Neural cell (in vitro differentiated cells): Measurements from ENCODE around the gene CIRBP. TPM values are rescaled to one million over a fixed set of nuclear protein-coding genes. Genes with fewer than 3 reads are reported as not detected.

ENCODE experiments used
- H2AFZ ChIP-seq: fragments of 200-600, 300-800 bp; sonication (generic), shearing (Covaris generic); 2 replicates; pipeline ENCODE4 v1.6.0; 2014; ENCODE audit warnings: low read depth, mild to moderate bottlenecking, antibody characterized with exemption, low read length, moderate library complexity
- H3F3A ChIP-seq: fragments of 200-600 bp; shearing (Covaris generic); 2 replicates; pipeline ENCODE4 v1.6.1; 2016; ENCODE audit warnings: mild to moderate bottlenecking, moderate library complexity, mixed read lengths, antibody characterized with exemption, low read length; ENCODE audit not compliant: insufficient read depth, poor library complexity, severe bottlenecking
- H3K27ac ChIP-seq: fragments of 200-600, 300-800 bp; sonication (generic), shearing (Covaris generic); 2 replicates; pipeline ENCODE4 v1.5.1; 2014; ENCODE audit warnings: mild to moderate bottlenecking, low read length, moderate library complexity
- H3K27me3 ChIP-seq: fragments of 300-800, 200-600 bp; sonication (generic), shearing (Covaris generic); 2 replicates; pipeline ENCODE4 v1.6.0; 2014; ENCODE audit warnings: mild to moderate bottlenecking, low read depth, low read length, moderate library complexity; ENCODE audit not compliant: insufficient read depth
- H3K36me3 ChIP-seq: fragments of 300-800, 200-600 bp; sonication (generic), shearing (Covaris generic); 2 replicates; pipeline ENCODE4 v1.5.1; 2014; ENCODE audit warnings: mild to moderate bottlenecking, antibody characterized with exemption, low read length, moderate library complexity; ENCODE audit not compliant: insufficient read depth
- H3K4me2 ChIP-seq: fragments of 300-800, 200-600 bp; sonication (generic), shearing (Covaris generic); 2 replicates; pipeline ENCODE4 v1.6.0; 2014; ENCODE audit warnings: mild to moderate bottlenecking, low read length
- H3K4me3 ChIP-seq: fragments of 300-800, 200-600 bp; sonication (generic), shearing (Covaris generic); 2 replicates; pipeline ENCODE4 v1.5.1; 2014; ENCODE audit warnings: mild to moderate bottlenecking, low read length, moderate library complexity
- H3K79me2 ChIP-seq: fragments of 200-600 bp; shearing (Covaris generic); replicated peaks from 2 replicates; pipeline ENCODE4 v1.6.0; 2014; ENCODE audit warnings: mild to moderate bottlenecking, low read length, moderate library complexity; ENCODE audit not compliant: insufficient read depth
- H3K9ac ChIP-seq: fragments of 300-800, 200-600 bp; sonication (generic), shearing (Covaris generic); 2 replicates; pipeline ENCODE4 v1.6.1; 2016; ENCODE audit warnings: mild to moderate bottlenecking, low read length, mixed read lengths
- H3K9me2 ChIP-seq: fragments of 200-600 bp; shearing (Covaris generic); 2 replicates; pipeline ENCODE4 v1.6.1; 2016; ENCODE audit warnings: mild to moderate bottlenecking, low read length, mixed read lengths; ENCODE audit not compliant: insufficient read depth
- H3K9me3 ChIP-seq: fragments of 200-600, 300-800 bp; sonication (generic), shearing (Covaris generic); 2 replicates; pipeline ENCODE4 v1.6.1; 2016; ENCODE audit warnings: mild to moderate bottlenecking, mixed run types, low read length, moderate library complexity, mixed read lengths
- H4K20me1 ChIP-seq: fragments of 200-600 bp; shearing (Covaris generic); 2 replicates; pipeline ENCODE4 v1.6.1; 2016; ENCODE audit warnings: mild to moderate bottlenecking, mixed run types; ENCODE audit not compliant: insufficient read depth
- MXI1 ChIP-seq: fragments of 450-650 bp; conservative IDR thresholded peaks from 2 replicates; pipeline ENCODE4 v1.6.1; 2014; ENCODE audit warnings: antibody characterized with exemption, mild to moderate bottlenecking; ENCODE audit not compliant: poor library complexity, severe bottlenecking
- POLR2AphosphoS5 ChIP-seq: IDR thresholded peaks from 2 replicates; pipeline ENCODE4 v1.6.1; 2012
- RAD21 ChIP-seq: fragments of 450-650 bp; conservative IDR thresholded peaks from 2 replicates; pipeline ENCODE4 v1.6.1; 2014; ENCODE audit warnings: antibody characterized with exemption, mild to moderate bottlenecking, moderate library complexity
- REST ChIP-seq: IDR thresholded peaks from 2 replicates; pipeline ENCODE4 v1.6.1; 2012; ENCODE audit warnings: borderline replicate concordance
- SMC3 ChIP-seq: fragments of 450-650 bp; conservative IDR thresholded peaks from 2 replicates; pipeline ENCODE4 v1.6.1; 2014; ENCODE audit warnings: antibody characterized with exemption, mild to moderate bottlenecking, moderate library complexity; ENCODE audit not compliant: poor library complexity
- TAF1 ChIP-seq: IDR thresholded peaks from 2 replicates; pipeline ENCODE4 v1.6.1; 2012; ENCODE audit warnings: low read depth
- polyA plus RNA-seq: library from polyadenylated mRNA; depleted of rRNA; stranded (reverse); fragments of >200 nt; gene quantifications from 2 replicates; pipeline ENCODE4 v1.2.3, GENCODE V29; 2014

CIRBP gene
- polyA plus RNA-seq, 1 donor from 2014 or later, result 1,663 TPM

GRCh38 chr19:1285737-1286360 lies 16.7 kb downstream of the CIRBP start, which contains the start of gene EFNA2:
EFNA2 (plus strand) TSS chr19:1285873; CDS start chr19:1286169, 296 bp downstream.
- Histone ChIP-seq H3K9ac (peak within 1 kb of the TSS; percentile 77), H3K9me3 (no peaks in the 10 kb centered on the region), H3K9me2 (no peaks in the 10 kb centered on the region), H3F3A (no peaks in the 10 kb centered on the region), H3K4me2 (peak within 1 kb of the TSS; percentile 57), H4K20me1 (no peaks in the 10 kb centered on the region), H3K36me3 (no peaks in the 10 kb centered on the region), H3K27ac (peak within 1 kb of the TSS; percentile 5), H2AFZ (no peak within 1 kb of the TSS), H3K27me3 (no peaks in the 10 kb centered on the region), H3K79me2 (peaks cover 22% of the 10 kb centered on the region), H3K4me3 (peak within 1 kb of the TSS; percentile 92)
- TF ChIP-seq POLR2AphosphoS5 (peak; percentile 45), REST (no peak), RAD21 (no peak)

GRCh38 chr19:1286487-1287353 lies 17.6 kb downstream of the CIRBP start:
- Histone ChIP-seq H3K9ac (peak overlapping the region; percentile 77), H3K4me3 (peak overlapping the region; percentile 92), H3K9me3 (no peaks in the 10 kb centered on the region), H3K36me3 (no peaks in the 10 kb centered on the region), H3K27me3 (no peaks in the 10 kb centered on the region), H3F3A (no peaks in the 10 kb centered on the region), H4K20me1 (no peaks in the 10 kb centered on the region), H3K79me2 (peaks cover 24% of the 10 kb centered on the region), H3K27ac (no peak overlapping the region), H3K4me2 (peak overlapping the region; percentile 57), H2AFZ (no peak overlapping the region), H3K9me2 (no peaks in the 10 kb centered on the region)
- no peak for TF ChIP-seq SMC3

GRCh38 chr19:1287354-1288225 lies 18.5 kb downstream of the CIRBP start:
- H3K27ac ChIP-seq, result no peak overlapping the region

More at GRCh38 chr19:1287354-1288225, 18.5 kb downstream of the CIRBP start:
- Histone ChIP-seq H3K36me3 (no peaks in the 10 kb centered on the region), H3K9me3 (no peaks in the 10 kb centered on the region), H4K20me1 (no peaks in the 10 kb centered on the region), H3K79me2 (peaks cover 31% of the 10 kb centered on the region), H3K4me2 (peak overlapping the region; percentile 57), H3K9me2 (no peaks in the 10 kb centered on the region), H3F3A (no peaks in the 10 kb centered on the region), H3K4me3 (peak overlapping the region; percentile 92), H2AFZ (no peak overlapping the region), H3K9ac (peak overlapping the region; percentile 77), H3K27me3 (no peaks in the 10 kb centered on the region)
- TF ChIP-seq TAF1 (no peak), MXI1 (no peak), RAD21 (no peak), POLR2AphosphoS5 (no peak)
